ENCODE results near the gene ZNF552. TPM values are rescaled to one million over a fixed set of nuclear protein-coding genes. Genes with fewer than 3 reads are reported as not detected.

Gene ZNF552
- total RNA-seq, 1 donor from 2014 or later: 19.2 TPM

DNA sequence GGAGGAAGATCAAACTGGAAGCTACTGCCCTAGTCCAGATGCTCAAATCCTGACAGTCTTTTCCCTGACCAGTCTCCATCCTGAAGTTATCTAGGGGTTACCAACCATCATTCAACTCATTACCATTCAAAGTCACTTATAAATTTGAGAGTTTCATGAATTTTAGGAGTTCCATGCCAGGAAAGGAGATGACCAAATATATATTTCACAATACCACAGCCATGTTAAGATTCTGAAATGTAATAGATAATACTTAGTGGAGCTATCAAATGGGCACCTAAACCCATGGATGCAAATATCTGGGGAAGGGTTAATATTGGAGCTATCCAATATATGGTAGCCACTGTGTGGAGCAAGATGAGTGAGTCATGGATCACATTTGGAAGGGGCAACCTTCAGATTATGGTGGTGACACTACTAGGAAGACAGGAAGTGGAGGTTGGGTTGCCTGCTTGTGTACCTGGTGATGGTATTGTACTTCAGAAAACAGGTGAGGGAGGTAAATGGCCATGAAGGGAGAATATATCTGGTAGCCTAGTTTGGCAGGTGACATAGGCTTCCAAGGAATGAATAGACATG lies 26.5 kb downstream of the ZNF552 start:
- H3K4me3 Mint-ChIP-seq: no peak overlapping the region
- H3K9me3 Mint-ChIP-seq: peaks cover 33% of the 10 kb centered on the region
- TF ChIP-seq, protein P1, sequence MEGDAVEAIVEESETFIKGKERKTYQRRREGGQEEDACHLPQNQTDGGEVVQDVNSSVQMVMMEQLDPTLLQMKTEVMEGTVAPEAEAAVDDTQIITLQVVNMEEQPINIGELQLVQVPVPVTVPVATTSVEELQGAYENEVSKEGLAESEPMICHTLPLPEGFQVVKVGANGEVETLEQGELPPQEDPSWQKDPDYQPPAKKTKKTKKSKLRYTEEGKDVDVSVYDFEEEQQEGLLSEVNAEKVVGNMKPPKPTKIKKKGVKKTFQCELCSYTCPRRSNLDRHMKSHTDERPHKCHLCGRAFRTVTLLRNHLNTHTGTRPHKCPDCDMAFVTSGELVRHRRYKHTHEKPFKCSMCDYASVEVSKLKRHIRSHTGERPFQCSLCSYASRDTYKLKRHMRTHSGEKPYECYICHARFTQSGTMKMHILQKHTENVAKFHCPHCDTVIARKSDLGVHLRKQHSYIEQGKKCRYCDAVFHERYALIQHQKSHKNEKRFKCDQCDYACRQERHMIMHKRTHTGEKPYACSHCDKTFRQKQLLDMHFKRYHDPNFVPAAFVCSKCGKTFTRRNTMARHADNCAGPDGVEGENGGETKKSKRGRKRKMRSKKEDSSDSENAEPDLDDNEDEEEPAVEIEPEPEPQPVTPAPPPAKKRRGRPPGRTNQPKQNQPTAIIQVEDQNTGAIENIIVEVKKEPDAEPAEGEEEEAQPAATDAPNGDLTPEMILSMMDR (IDR thresholded peaks at IDR 0.05; ENCODE audit: unreplicated experiment): no peak
- H3K27me3 Mint-ChIP-seq (ENCODE audit: low read depth): no peaks in the 10 kb centered on the region
- H3K4me1 Mint-ChIP-seq: no peaks in the 10 kb centered on the region
- DNase-seq (ENCODE audit: low spot score in 2 of 2, unreplicated experiment in 2 of 2): no peak
- H3K36me3 Mint-ChIP-seq: peaks cover 68% of the 10 kb centered on the region
- H3K27ac Mint-ChIP-seq: no peak overlapping the region

DNA sequence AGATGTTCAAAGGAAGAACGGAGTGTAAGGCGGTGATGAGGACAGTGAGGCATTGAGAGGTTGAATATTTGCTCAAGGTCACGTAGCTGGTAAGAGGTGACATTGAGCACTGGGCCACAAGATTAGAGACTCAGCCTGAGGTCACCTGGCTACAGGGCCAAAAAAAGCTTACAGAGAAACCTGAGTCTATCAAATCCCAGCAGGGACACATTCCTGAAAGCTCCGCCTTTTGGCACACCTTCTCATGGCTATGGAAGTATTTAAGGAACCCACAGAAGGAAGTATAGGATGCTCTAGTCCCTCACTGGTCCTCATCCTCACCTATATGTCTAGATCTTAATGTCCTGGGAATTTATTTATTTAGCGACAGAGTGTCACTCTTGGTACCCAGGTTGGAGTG lies 27.8 kb downstream of the ZNF552 start:
- peaks cover 68% of the 10 kb centered on the region for H3K36me3 Mint-ChIP-seq
- H3K27me3 Mint-ChIP-seq (ENCODE audit: low read depth): no peaks in the 10 kb centered on the region
- peaks cover 33% of the 10 kb centered on the region for H3K9me3 Mint-ChIP-seq
- TF ChIP-seq, protein P1 (IDR thresholded peaks at IDR 0.05; ENCODE audit: unreplicated experiment): no peak
- no peaks in the 10 kb centered on the region for H3K4me1 Mint-ChIP-seq
- DNase-seq (ENCODE audit: low spot score in 2 of 2, unreplicated experiment in 2 of 2): no peak
- H3K27ac Mint-ChIP-seq: no peak overlapping the region
- no peak overlapping the region for H3K4me3 Mint-ChIP-seq

- Mint-ChIP-seq H3K27me3 (ENCODE audit: low read depth) (no peaks in the 10 kb centered on the region), H3K27ac (no peak overlapping the region), H3K9me3 (peaks cover 34% of the 10 kb centered on the region), H3K4me3 (no peak overlapping the region), H3K36me3 (peaks cover 68% of the 10 kb centered on the region), H3K4me1 (no peaks in the 10 kb centered on the region)
- TF ChIP-seq, protein P1 (IDR thresholded peaks at IDR 0.05; ENCODE audit: unreplicated experiment): no peak
- DNase-seq (ENCODE audit: low spot score in 2 of 2, unreplicated experiment in 2 of 2): no peak
Measured at GRCh38 chr19:57786286-57786685, 28.4 kb downstream of the ZNF552 start.

GRCh38 chr19:57779220-57779845 lies 35.4 kb downstream of the ZNF552 start:
- Mint-ChIP-seq H3K9me3 (peaks cover 48% of the 10 kb centered on the region), H3K4me1 (no peaks in the 10 kb centered on the region)

GRCh38 chr19:57778336-57778735 lies 36.4 kb downstream of the ZNF552 start:
- Mint-ChIP-seq H3K4me1 (no peaks in the 10 kb centered on the region), H3K4me3 (no peak overlapping the region), H3K36me3 (peaks cover 77% of the 10 kb centered on the region), H3K27me3 (ENCODE audit: low read depth) (no peaks in the 10 kb centered on the region), H3K9me3 (peaks cover 53% of the 10 kb centered on the region), H3K27ac (no peak overlapping the region)
- TF ChIP-seq, protein P1 (IDR thresholded peaks at IDR 0.05; ENCODE audit: unreplicated experiment): no peak
- DNase-seq (ENCODE audit: low spot score in 2 of 2, unreplicated experiment in 2 of 2): no peak

More at GRCh38 chr19:57779220-57779845, 35.4 kb downstream of the ZNF552 start:
- no peak overlapping the region for H3K27ac Mint-ChIP-seq
- TF ChIP-seq, protein P1 (IDR thresholded peaks at IDR 0.05; ENCODE audit: unreplicated experiment): no peak
- no peak for DNase-seq (ENCODE audit: low spot score in 2 of 2, unreplicated experiment in 2 of 2)
- H3K4me3 Mint-ChIP-seq: no peak overlapping the region
- peaks cover 74% of the 10 kb centered on the region for H3K36me3 Mint-ChIP-seq
- H3K27me3 Mint-ChIP-seq (ENCODE audit: low read depth): no peaks in the 10 kb centered on the region

All from mesothelial cell of epicardium (in vitro differentiated cells).